ENCODE results near the gene CPNE5. TPM values are rescaled to one million over a fixed set of nuclear protein-coding genes. Genes with fewer than 3 reads are reported as not detected.

The CPNE5 gene
- total RNA-seq, 1 donor from 2014 or later: 0.54 TPM

DNA sequence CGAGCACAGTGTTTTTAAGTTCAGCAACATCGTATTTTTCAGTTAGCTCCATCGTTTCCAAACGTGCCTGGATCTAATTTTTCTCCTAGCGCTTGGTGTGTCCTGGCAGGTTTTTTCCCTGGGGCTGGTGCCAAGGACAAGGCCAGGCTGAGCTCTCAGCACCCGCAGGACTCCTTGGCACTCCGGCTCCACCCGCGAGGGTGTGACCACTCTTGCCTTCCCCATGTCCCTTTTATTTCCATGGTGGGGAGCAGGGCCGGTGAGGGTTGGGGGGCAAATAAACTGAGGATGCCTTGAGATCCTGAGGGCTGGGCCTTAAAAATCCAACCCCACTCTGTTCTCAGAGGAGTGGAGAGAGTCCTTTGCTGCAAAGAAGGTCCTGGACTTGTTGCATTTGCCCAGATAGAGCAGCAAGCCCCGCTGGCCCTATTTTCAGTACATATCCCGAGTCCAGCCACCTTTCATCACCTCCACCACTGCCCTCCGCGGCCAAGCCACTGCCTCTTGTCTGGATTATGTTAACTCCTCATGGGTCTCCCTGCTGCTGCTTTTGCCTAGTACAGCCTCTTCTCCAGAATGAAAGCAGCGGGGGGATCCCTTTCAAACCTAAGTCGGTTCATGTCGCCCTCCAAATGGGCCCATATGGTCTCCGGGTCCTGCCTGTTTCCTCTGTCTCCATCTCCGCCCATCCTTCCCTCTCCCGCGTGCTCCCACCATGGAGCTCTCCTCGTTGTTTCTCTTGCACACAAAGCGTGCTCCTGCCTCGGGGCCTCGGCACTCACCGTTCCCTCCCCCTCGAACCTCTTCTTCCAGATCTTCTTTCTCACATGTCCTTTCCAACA lies 146.2 kb downstream of the CPNE5 start:
- peaks cover 71% of the 10 kb centered on the region for H3K4me1 Mint-ChIP-seq (ENCODE audit: low read depth)
- intact Hi-C loops (cut with micrococcal nuclease): loop anchor here (10.0 kb wide), 1 partner anchor 668 kb away; the partner anchor contains the start of genes MAPK14 and SLC26A8
- H3K9me3 Mint-ChIP-seq: no peaks in the 10 kb centered on the region
- no peak overlapping the region for H3K4me3 Mint-ChIP-seq
- DNase-seq (ENCODE audit: low spot score): no peak
- H3K27ac Mint-ChIP-seq: peak overlapping the region; percentile 6
- H3K27me3 Mint-ChIP-seq (ENCODE audit: insufficient read depth): no peaks in the 10 kb centered on the region
- H3K36me3 Mint-ChIP-seq (ENCODE audit: low read depth): peaks cover 4% of the 10 kb centered on the region

DNA sequence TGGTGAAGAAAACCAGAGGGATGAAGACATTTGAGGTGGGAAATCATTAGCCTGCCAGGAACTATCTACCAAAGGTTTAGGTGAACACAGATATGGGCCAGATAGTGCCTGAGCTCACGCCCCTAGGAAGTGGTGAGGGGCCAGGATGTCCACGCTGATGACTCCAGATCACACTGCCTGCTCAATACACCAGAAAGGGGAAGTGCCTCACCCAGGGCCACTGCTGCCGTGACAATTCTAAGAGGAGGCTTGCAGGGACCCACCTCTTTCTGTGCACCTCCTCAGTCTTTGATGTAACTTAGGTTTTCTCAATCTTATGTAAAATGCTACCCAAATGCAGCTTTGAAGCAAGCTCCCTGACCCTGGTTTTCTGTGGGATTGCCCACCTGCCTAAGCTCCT lies 147.0 kb downstream of the CPNE5 start:
- Mint-ChIP-seq H3K4me3 (no peak overlapping the region), H3K27ac (peak overlapping the region; percentile 66), H3K27me3 (ENCODE audit: insufficient read depth) (no peaks in the 10 kb centered on the region), H3K4me1 (ENCODE audit: low read depth) (peaks cover 66% of the 10 kb centered on the region), H3K9me3 (no peaks in the 10 kb centered on the region), H3K36me3 (ENCODE audit: low read depth) (peaks cover 9% of the 10 kb centered on the region)
- intact Hi-C loops (cut with micrococcal nuclease): loop anchor here (10.0 kb wide), 1 partner anchor 667 kb away; the partner anchor contains the start of genes MAPK14 and SLC26A8
- peak; percentile 48 for DNase-seq (ENCODE audit: low spot score)

- Mint-ChIP-seq H3K27ac (peak overlapping the region; percentile 66), H3K4me3 (no peak overlapping the region), H3K36me3 (ENCODE audit: low read depth) (peaks cover 14% of the 10 kb centered on the region), H3K27me3 (ENCODE audit: insufficient read depth) (no peaks in the 10 kb centered on the region), H3K4me1 (ENCODE audit: low read depth) (peaks cover 60% of the 10 kb centered on the region), H3K9me3 (no peaks in the 10 kb centered on the region)
- intact Hi-C loops (cut with micrococcal nuclease): loop anchor here (10.0 kb wide), 1 partner anchor 667 kb away; the partner anchor contains the start of genes MAPK14 and SLC26A8
- no peak for DNase-seq (ENCODE audit: low spot score)
Measured at GRCh38 chr6:36691612-36692011, 147.6 kb downstream of the CPNE5 start.

DNA sequence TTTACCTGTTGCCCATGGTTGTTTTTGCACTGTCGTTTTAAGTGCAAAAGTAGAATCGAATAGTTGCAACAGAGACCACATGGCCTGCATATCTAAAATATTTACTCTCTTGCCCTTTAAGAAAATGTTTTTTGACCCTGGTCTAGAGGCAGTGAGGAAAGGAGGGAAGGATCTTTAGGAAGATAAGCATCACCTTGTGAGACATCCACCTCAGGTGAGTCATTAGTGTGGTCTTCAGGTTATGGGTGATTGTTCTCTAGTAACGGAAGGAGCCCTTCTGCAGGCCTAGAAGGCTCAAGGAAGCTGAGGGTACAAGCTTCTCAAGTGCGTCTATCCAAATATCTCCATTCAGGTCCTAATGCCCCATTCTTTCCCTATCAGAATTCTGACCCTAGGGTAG lies 148.2 kb downstream of the CPNE5 start:
- no peak overlapping the region for H3K27ac Mint-ChIP-seq
- no peaks in the 10 kb centered on the region for H3K9me3 Mint-ChIP-seq
- no peak for DNase-seq (ENCODE audit: low spot score)

More for the DNA sequence above, 148.2 kb downstream of the CPNE5 start:
- H3K4me3 Mint-ChIP-seq: no peak overlapping the region
- no peaks in the 10 kb centered on the region for H3K27me3 Mint-ChIP-seq (ENCODE audit: insufficient read depth)
- peaks cover 20% of the 10 kb centered on the region for H3K36me3 Mint-ChIP-seq (ENCODE audit: low read depth)
- intact Hi-C loops (cut with micrococcal nuclease): loop anchor here (10.0 kb wide), 1 partner anchor 666 kb away; the partner anchor contains the start of genes MAPK14 and SLC26A8
- peaks cover 58% of the 10 kb centered on the region for H3K4me1 Mint-ChIP-seq (ENCODE audit: low read depth)

Other genes with a start within 250 kb of the CPNE5 start
- gene SRSF3, start 245.1 kb downstream of the CPNE5 start, total RNA-seq: 525 and 546 TPM in 2 replicates
- 105 and 107 TPM in 2 replicates for gene CDKN1A, start 160.7 kb downstream of the CPNE5 start, total RNA-seq
- 0.05 and 0.10 TPM in 2 replicates for gene RAB44, start 141.6 kb downstream of the CPNE5 start, total RNA-seq
- 60.2 and 62.6 TPM in 2 replicates for gene PPIL1, start 35.4 kb upstream of the CPNE5 start, total RNA-seq
- gene C6orf89, start 46.5 kb upstream of the CPNE5 start, total RNA-seq: 31.5 and 31.8 TPM in 2 replicates
- not detected in 2 replicates for gene PI16, start 115.3 kb upstream of the CPNE5 start, total RNA-seq
- 120 and 127 TPM in 2 replicates for gene MTCH1, start 146.8 kb upstream of the CPNE5 start, total RNA-seq
- 0.65 and 1.5 TPM in 2 replicates for gene FGD2, start 166.2 kb upstream of the CPNE5 start, total RNA-seq